Upper lobe of left lung (tissue), 6 donors: ENCODE results near the gene ZNF18. TPM values are rescaled to one million over a fixed set of nuclear protein-coding genes. Genes with fewer than 3 reads are reported as not detected.
"Not testable (repeated sequence)": the region's sequence is repeated elsewhere in the genome, so short reads cannot be mapped to it uniquely, and the experiment has no call there.

Experiments
- ATAC-seq, 2 donors: fragments of 200-7000 bp; cut with Tn5 transposase; one replicate each; pipeline ENCODE4 v1.9.1; 2022; ENCODE audit warnings: mild to moderate bottlenecking in 2 of 2, moderate library complexity in 2 of 2; ENCODE audit not compliant: low FRiP score in 2 of 2
- DNase-seq, 2 donors: peaks; one replicate each; pipeline ENCODE4 v3.0.0-alpha.2; 2019 to 2020
- H3K27ac ChIP-seq, 4 donors: fragments of 200-600 bp; sonication (generic); one replicate each; pipeline ENCODE4 v1.5.1; 2016 to 2019
- H3K27me3 ChIP-seq, 4 donors: fragments of 200-600 bp; sonication (generic); one replicate each; pipeline ENCODE4 v1.5.1; 2017 to 2019
- H3K36me3 ChIP-seq, 4 donors: fragments of 200-600 bp; sonication (generic); one replicate each; pipeline ENCODE4 v1.5.1; 2016 to 2019
- H3K4me1 ChIP-seq, 4 donors: fragments of 200-600 bp; sonication (generic); one replicate each; pipeline ENCODE4 v1.5.1; 2018 to 2019
- H3K4me3 ChIP-seq, 4 donors: fragments of 200-600 bp; sonication (generic); one replicate each; pipeline ENCODE4 v1.5.1; 2017 to 2019; ENCODE audit warnings: mild to moderate bottlenecking in 2 of 4, moderate library complexity in 1 of 4
- H3K9me3 ChIP-seq, 4 donors: fragments of 200-600 bp; sonication (generic); one replicate each; pipeline ENCODE4 v1.5.1; 2018 to 2019
- CTCF ChIP-seq, 6 experiments: fragments of 450-650 bp in 4 of 6; fragments of 200-600 bp in 2 of 6; sonication (generic) in 2 of 6; IDR thresholded peaks; one replicate each; pipeline ENCODE4 v1.5.1; 2016 to 2019; ENCODE audit warnings: antibody characterized with exemption in 6 of 6
- EP300 ChIP-seq, 4 donors: sonication (generic); formaldehyde crosslinking; IDR thresholded peaks; one replicate each; pipeline ENCODE4 v1.5.1; 2017; ENCODE audit warnings: antibody characterized with exemption in 4 of 4, control low read depth in 2 of 4
- POLR2A ChIP-seq, 4 donors: fragments of 450-650 bp; IDR thresholded peaks; one replicate each; pipeline ENCODE4 v1.5.1; 2016 to 2017; ENCODE audit warnings: antibody characterized with exemption in 4 of 4, mild to moderate bottlenecking in 2 of 4
- POLR2AphosphoS5 ChIP-seq, 2 donors: sonication (generic); formaldehyde crosslinking; IDR thresholded peaks; one replicate each; pipeline ENCODE4 v1.5.1; 2017; ENCODE audit warnings: antibody characterized with exemption in 2 of 2
- WGBS, 2 donors: methylation state at CpG; one replicate each; pipeline ENCODE4 v1.1.5; 2017 to 2018; 5-methylcytosine and 5-hydroxymethylcytosine counted together
- total RNA-seq, 6 donors: library from RNA; depleted of rRNA in 4 of 6; stranded (reverse); fragments of >200 nt in 4 of 6; gene quantifications; one replicate each; pipeline versions ENCODE4 v1.1.0 to v1.2.1, GENCODE V29; 2016 to 2021
- donor health status: DM: no; HTN: no; CAD: no; lungs with moderate emphysema.
- donor health status: DM: no; HTN: yes; CAD: no; lungs with severe emphysema.

Gene ZNF18
- total RNA-seq, 6 donors from 2014 or later: 5.4 to 13.6 (median 5.8) TPM

GRCh38 chr17:11944587-11944986, 52.7 kb downstream of the ZNF18 start:
- Histone ChIP-seq H3K4me1 (peaks cover 0 to 9% (median 0%) of the 10 kb centered on the region in 4 donors), H3K36me3 (no peaks in the 10 kb centered on the region), H3K9me3 (no peaks in the 10 kb centered on the region), H3K27me3 (no peaks in the 10 kb centered on the region), H3K27ac (no peak overlapping the region), H3K4me3 (no peak overlapping the region)
- DNase-seq (no peak), ATAC-seq (no peak)
- WGBS, 2 donors: 62 to 65% methylated on average over 3 of the region's 3 CpGs
- TF ChIP-seq POLR2AphosphoS5 (IDR thresholded peaks at IDR 0.05): no peak

- no peak for ATAC-seq
- H3K27me3 ChIP-seq: no peaks in the 10 kb centered on the region
- no peaks in the 10 kb centered on the region for H3K36me3 ChIP-seq
- TF ChIP-seq POLR2AphosphoS5 (IDR thresholded peaks at IDR 0.05): no peak
- TF ChIP-seq CTCF (IDR thresholded peaks at IDR 0.05): no peak
- WGBS, 2 donors: 73 to 75% methylated on average over 7 of the region's 7 CpGs
- DNase-seq: no peak
- no peak overlapping the region for H3K4me3 ChIP-seq
- H3K9me3 ChIP-seq: no peaks in the 10 kb centered on the region
- peaks cover 0 to 6% (median 0%) of the 10 kb centered on the region in 4 donors for H3K4me1 ChIP-seq
- no peak overlapping the region for H3K27ac ChIP-seq
Observed at GRCh38 chr17:11943759-11944347, 53.4 kb downstream of the ZNF18 start.

GRCh38 chr17:11943086-11943485, 54.2 kb downstream of the ZNF18 start:
- not testable (repeated sequence) for H3K4me3 ChIP-seq, H3K27ac ChIP-seq, H3K9me3 ChIP-seq, ATAC-seq, H3K27me3 ChIP-seq, H3K4me1 ChIP-seq, H3K36me3 ChIP-seq
- peak in 1 of 2 donors; percentile 20 for DNase-seq
- WGBS, 2 donors: 94 to 95% methylated on average over 11 of the region's 11 CpGs

- Histone ChIP-seq H3K36me3 (no peaks in the 10 kb centered on the region), H3K4me3 (no peak overlapping the region), H3K9me3 (no peaks in the 10 kb centered on the region), H3K27me3 (no peaks in the 10 kb centered on the region), H3K4me1 (no peaks in the 10 kb centered on the region), H3K27ac (no peak overlapping the region)
- no peak for TF ChIP-seq EP300 (IDR thresholded peaks at IDR 0.05)
- no peak for TF ChIP-seq CTCF (IDR thresholded peaks at IDR 0.05)
- TF ChIP-seq POLR2A (IDR thresholded peaks at IDR 0.05): no peak
- no peak for TF ChIP-seq POLR2AphosphoS5 (IDR thresholded peaks at IDR 0.05)
- DNase-seq (no peak), ATAC-seq (no peak)
- 58 to 59% methylated on average over 2 of the region's 2 CpGs for WGBS, 2 donors
Observed at GRCh38 chr17:11940904-11941303, 56.4 kb downstream of the ZNF18 start.

- H3K36me3 ChIP-seq: no peaks in the 10 kb centered on the region
- no peaks in the 10 kb centered on the region for H3K9me3 ChIP-seq
- TF ChIP-seq POLR2AphosphoS5 (IDR thresholded peaks at IDR 0.05) (no peak), CTCF (IDR thresholded peaks at IDR 0.05) (peak; percentile 35 to 79 (median 70))
- no peaks in the 10 kb centered on the region for H3K27me3 ChIP-seq
- H3K27ac ChIP-seq: no peak overlapping the region
- DNase-seq (no peak), ATAC-seq (no peak)
- WGBS, 2 donors: 38 to 40% methylated on average over 14 of the region's 14 CpGs
- H3K4me3 ChIP-seq: no peak overlapping the region
- no peaks in the 10 kb centered on the region for H3K4me1 ChIP-seq
Observed at GRCh38 chr17:11935734-11936406, 61.4 kb downstream of the ZNF18 start.

GRCh38 chr17:11932337-11932898, 64.9 kb downstream of the ZNF18 start:
- DNase-seq (no peak), ATAC-seq (no peak)
- H3K27ac ChIP-seq: no peak overlapping the region
- H3K36me3 ChIP-seq: no peaks in the 10 kb centered on the region
- H3K4me1 ChIP-seq: no peaks in the 10 kb centered on the region
- H3K27me3 ChIP-seq: no peaks in the 10 kb centered on the region
- H3K9me3 ChIP-seq: no peaks in the 10 kb centered on the region
- TF ChIP-seq EP300 (IDR thresholded peaks at IDR 0.05) (no peak), POLR2AphosphoS5 (IDR thresholded peaks at IDR 0.05) (no peak), CTCF (IDR thresholded peaks at IDR 0.05) (no peak), POLR2A (IDR thresholded peaks at IDR 0.05) (no peak)
- H3K4me3 ChIP-seq: no peak overlapping the region
- 90 to 96% methylated on average over 9 to 10 of the region's 10 CpGs for WGBS, 2 donors
